Tibial nerve (tissue), 4 donors: ENCODE data around the gene RNF2. TPM values are rescaled to one million over a fixed set of nuclear protein-coding genes. Genes with fewer than 3 reads are reported as not detected.

ENCODE experiments used
- DNase-seq, 2 donors: peaks; one replicate each; pipeline ENCODE4 v3.0.0-alpha.2; 2019; ENCODE audit warnings: low spot score in 2 of 2
- H3K27ac ChIP-seq, 4 donors: fragments of 200-600 bp; sonication (generic) in 3 of 4; one replicate each; pipeline ENCODE4 v1.5.1; 2017 to 2019; ENCODE audit warnings: mild to moderate bottlenecking in 1 of 4
- H3K27me3 ChIP-seq, 2 donors: fragments of 200-600 bp; sonication (generic) in 1 of 2; one replicate each; pipeline versions ENCODE4 v1.5.1 to v1.6.0; 2017 to 2019
- H3K36me3 ChIP-seq, 3 donors: fragments of 200-600 bp; sonication (generic); one replicate each; pipeline ENCODE4 v1.5.1; 2018 to 2019
- H3K4me1 ChIP-seq, 4 donors: fragments of 200-600 bp; sonication (generic) in 3 of 4; one replicate each; pipeline ENCODE4 v1.5.1; 2017 to 2019
- H3K4me3 ChIP-seq, 4 donors: fragments of 200-600 bp; sonication (generic) in 3 of 4; one replicate each; pipeline ENCODE4 v1.5.1; 2017 to 2019; ENCODE audit warnings: mild to moderate bottlenecking in 1 of 4, moderate library complexity in 1 of 4
- H3K9me3 ChIP-seq, 4 donors: fragments of 200-600 bp; sonication (generic) in 3 of 4; one replicate each; pipeline ENCODE4 v1.5.1; 2017 to 2019
- EP300 ChIP-seq, 2 donors: sonication (generic); formaldehyde crosslinking; IDR thresholded peaks; one replicate each; pipeline ENCODE4 v1.6.1; 2017; ENCODE audit warnings: antibody characterized with exemption in 2 of 2, mild to moderate bottlenecking in 1 of 2
- POLR2A ChIP-seq, 2 donors: fragments of 450-650 bp; IDR thresholded peaks; one replicate each; pipeline ENCODE4 v1.6.1; 2017; ENCODE audit warnings: antibody characterized with exemption in 2 of 2, mild to moderate bottlenecking in 2 of 2, moderate library complexity in 2 of 2
- WGBS, 2 donors: methylation state at CpG; one replicate each; pipeline ENCODE4 v1.1.5; 2018; 5-methylcytosine and 5-hydroxymethylcytosine counted together
- total RNA-seq, 4 donors: library from RNA; depleted of rRNA; stranded (reverse); fragments of >200 nt; gene quantifications; one replicate each; pipeline ENCODE4 v1.1.0, GENCODE V29; 2016
- TF ChIP-seq, protein P1 (sequence below), 5 experiments: fragments of 200-600 bp in 3 of 5; fragments of 450-650 bp in 2 of 5; sonication (generic) in 3 of 5; IDR thresholded peaks; one replicate each; pipeline ENCODE4 v1.5.1; 2016 to 2019; ENCODE audit warnings: antibody characterized with exemption in 5 of 5, mild to moderate bottlenecking in 3 of 5, moderate library complexity in 2 of 5

The RNF2 gene
- total RNA-seq, 4 donors from 2014 or later: 11.1 to 18.9 (median 15.3) TPM

DNA sequence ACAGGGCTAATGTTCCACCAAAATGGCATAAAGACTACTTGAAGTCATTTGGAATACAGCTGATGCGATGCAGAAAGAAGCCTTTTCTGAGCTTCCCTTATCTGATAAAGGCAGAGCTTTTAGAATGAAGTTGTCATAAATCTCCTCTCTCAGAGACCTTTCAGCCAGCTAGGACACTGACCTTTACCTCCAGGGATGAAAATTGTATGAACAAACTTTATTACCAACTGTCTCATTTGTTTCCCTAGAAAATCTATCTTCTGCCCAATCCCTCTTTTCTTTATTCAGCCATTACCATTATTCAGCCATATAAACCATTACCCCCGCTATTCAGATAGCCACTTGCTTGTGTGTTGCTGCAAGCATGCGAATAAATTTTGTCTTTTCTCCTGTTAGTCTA is 29.7 kb upstream of the RNF2 start:
- no peaks in the 10 kb centered on the region for H3K4me1 ChIP-seq
- H3K4me3 ChIP-seq: no peak overlapping the region
- no peaks in the 10 kb centered on the region for H3K9me3 ChIP-seq
- no peak for TF ChIP-seq EP300 (IDR thresholded peaks at IDR 0.05)
- TF ChIP-seq POLR2A (IDR thresholded peaks at IDR 0.05): no peak
- TF ChIP-seq, protein P1, sequence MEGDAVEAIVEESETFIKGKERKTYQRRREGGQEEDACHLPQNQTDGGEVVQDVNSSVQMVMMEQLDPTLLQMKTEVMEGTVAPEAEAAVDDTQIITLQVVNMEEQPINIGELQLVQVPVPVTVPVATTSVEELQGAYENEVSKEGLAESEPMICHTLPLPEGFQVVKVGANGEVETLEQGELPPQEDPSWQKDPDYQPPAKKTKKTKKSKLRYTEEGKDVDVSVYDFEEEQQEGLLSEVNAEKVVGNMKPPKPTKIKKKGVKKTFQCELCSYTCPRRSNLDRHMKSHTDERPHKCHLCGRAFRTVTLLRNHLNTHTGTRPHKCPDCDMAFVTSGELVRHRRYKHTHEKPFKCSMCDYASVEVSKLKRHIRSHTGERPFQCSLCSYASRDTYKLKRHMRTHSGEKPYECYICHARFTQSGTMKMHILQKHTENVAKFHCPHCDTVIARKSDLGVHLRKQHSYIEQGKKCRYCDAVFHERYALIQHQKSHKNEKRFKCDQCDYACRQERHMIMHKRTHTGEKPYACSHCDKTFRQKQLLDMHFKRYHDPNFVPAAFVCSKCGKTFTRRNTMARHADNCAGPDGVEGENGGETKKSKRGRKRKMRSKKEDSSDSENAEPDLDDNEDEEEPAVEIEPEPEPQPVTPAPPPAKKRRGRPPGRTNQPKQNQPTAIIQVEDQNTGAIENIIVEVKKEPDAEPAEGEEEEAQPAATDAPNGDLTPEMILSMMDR (IDR thresholded peaks at IDR 0.05): no peak
- no peaks in the 10 kb centered on the region for H3K27me3 ChIP-seq
- no peak for DNase-seq
- H3K36me3 ChIP-seq: no peaks in the 10 kb centered on the region
- no peak overlapping the region for H3K27ac ChIP-seq
- 85 to 89% methylated on average over 3 of the region's 3 CpGs for WGBS, 2 donors

DNA sequence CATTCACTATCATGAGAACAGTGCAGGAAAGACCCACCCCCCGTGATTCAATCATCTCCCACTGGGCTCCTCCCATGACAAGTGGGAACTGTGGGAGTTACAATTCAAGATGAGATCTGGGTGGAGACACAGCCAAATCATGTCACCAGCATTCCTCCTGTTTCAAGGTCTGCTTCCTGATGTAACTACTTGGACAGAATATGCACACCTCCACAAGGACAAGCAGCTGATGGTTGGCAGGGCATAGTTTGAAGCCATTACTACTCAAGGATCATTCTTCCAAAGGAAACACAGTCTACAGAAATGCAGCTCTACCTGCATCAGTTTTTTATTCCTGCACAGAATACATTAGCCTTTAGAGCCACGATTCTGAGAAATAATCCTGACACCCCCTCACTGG is 28.5 kb upstream of the RNF2 start:
- H3K9me3 ChIP-seq: no peaks in the 10 kb centered on the region
- 78% methylated on average over 2 of the region's 2 CpGs for WGBS, 2 donors
- no peak overlapping the region for H3K27ac ChIP-seq
- H3K27me3 ChIP-seq: no peaks in the 10 kb centered on the region
- no peak for TF ChIP-seq POLR2A (IDR thresholded peaks at IDR 0.05)
- TF ChIP-seq, protein P1 (IDR thresholded peaks at IDR 0.05): no peak
- TF ChIP-seq EP300 (IDR thresholded peaks at IDR 0.05): no peak
- DNase-seq: no peak
- H3K36me3 ChIP-seq: no peaks in the 10 kb centered on the region
- no peaks in the 10 kb centered on the region for H3K4me1 ChIP-seq
- no peak overlapping the region for H3K4me3 ChIP-seq

DNA sequence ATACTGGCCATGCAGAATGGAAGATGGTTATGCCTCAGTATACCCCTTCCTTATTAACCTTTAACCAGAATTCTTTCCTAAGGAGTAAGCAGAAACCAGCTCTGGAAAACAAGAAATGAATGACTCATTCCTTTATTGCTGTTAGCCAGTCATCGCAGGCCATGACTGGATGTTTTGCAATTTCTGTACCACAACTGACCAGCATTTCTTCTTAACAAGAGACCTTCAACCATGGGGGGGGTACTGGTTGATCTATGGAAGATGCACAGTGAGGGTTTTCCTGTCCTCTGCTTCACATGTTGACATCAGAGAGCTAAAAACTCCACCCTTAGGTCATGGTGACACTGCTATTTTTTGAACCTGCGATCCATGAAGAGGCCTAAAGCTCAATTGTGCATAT is 28.0 kb upstream of the RNF2 start:
- TF ChIP-seq, protein P1 (IDR thresholded peaks at IDR 0.05): no peak
- TF ChIP-seq POLR2A (IDR thresholded peaks at IDR 0.05) (no peak), EP300 (IDR thresholded peaks at IDR 0.05) (no peak)
- no peak for DNase-seq
- no peak overlapping the region for H3K27ac ChIP-seq
- H3K36me3 ChIP-seq: no peaks in the 10 kb centered on the region
- H3K4me1 ChIP-seq: no peaks in the 10 kb centered on the region
- H3K4me3 ChIP-seq: no peak overlapping the region
- no peaks in the 10 kb centered on the region for H3K9me3 ChIP-seq
- H3K27me3 ChIP-seq: no peaks in the 10 kb centered on the region
- WGBS, 2 donors: 79 to 83% methylated on average over 2 of the region's 2 CpGs

DNA sequence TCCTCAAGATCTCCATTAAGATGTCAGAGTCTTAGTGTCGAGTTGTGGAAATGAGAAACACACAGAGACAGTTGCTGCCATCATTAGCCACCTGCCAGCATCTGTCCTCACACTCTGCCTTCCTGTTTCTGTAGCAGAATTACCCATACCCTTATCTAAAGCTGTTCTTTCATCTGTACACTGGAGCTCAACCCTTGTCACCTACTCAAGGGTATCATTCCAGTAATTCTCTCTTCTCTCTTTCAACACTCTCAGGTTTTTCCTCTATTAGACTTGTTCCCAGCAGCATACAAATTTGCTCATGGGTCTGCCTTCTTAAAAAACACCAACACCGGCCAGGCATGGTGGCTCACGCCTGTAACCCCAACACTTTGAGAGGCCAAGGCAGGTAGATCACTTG is 27.4 kb upstream of the RNF2 start:
- no peaks in the 10 kb centered on the region for H3K27me3 ChIP-seq
- no peaks in the 10 kb centered on the region for H3K4me1 ChIP-seq
- no peak overlapping the region for H3K4me3 ChIP-seq
- H3K9me3 ChIP-seq: no peaks in the 10 kb centered on the region
- DNase-seq: no peak
- TF ChIP-seq POLR2A (IDR thresholded peaks at IDR 0.05) (no peak), EP300 (IDR thresholded peaks at IDR 0.05) (no peak)
- TF ChIP-seq, protein P1 (IDR thresholded peaks at IDR 0.05): no peak
- no peaks in the 10 kb centered on the region for H3K36me3 ChIP-seq
- WGBS, 2 donors: 93 to 94% methylated on average over 3 of the region's 3 CpGs
- no peak overlapping the region for H3K27ac ChIP-seq

DNA sequence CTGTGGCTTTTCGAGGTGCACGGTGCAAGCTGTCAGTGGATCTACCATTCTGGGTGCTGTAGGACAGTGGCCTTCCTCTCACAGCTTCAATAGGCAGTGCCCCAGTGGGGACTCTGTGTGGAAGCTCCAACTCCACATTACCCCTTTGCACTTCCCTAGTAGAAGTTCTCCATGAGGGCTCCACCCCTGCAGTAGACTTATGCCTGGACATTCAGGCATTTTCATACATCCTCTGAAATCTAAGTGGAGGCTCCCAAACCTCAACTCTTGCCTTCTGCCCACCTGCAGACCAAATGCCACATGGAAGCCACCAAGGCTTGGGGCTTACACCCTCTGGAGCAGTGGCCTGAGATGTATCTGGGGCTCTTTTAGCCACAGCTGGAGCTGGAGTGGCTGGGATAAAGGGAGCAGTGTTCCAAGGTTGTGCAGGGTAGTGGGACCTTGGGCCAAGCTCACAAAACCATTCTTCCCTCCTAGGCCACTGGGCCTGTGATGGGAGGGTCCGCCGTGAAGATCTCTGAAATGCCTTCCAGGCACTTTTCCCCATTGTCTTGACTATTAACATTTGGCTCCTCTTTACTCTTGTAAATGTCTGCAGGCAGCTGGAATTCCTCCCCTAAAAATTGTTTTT is 18.0 kb upstream of the RNF2 start:
- H3K9me3 ChIP-seq: peaks cover 0 to 21% (median 0%) of the 10 kb centered on the region in 4 donors
- H3K27ac ChIP-seq: no peak overlapping the region
- no peaks in the 10 kb centered on the region for H3K27me3 ChIP-seq
- TF ChIP-seq EP300 (IDR thresholded peaks at IDR 0.05): no peak
- TF ChIP-seq, protein P1 (IDR thresholded peaks at IDR 0.05): no peak
- no peak for TF ChIP-seq POLR2A (IDR thresholded peaks at IDR 0.05)
- DNase-seq: no peak
- H3K36me3 ChIP-seq: no peaks in the 10 kb centered on the region
- 95 to 96% methylated on average over 4 of the region's 4 CpGs for WGBS, 2 donors
- H3K4me3 ChIP-seq: no peak overlapping the region
- H3K4me1 ChIP-seq: no peaks in the 10 kb centered on the region
